A549 (cell line): ENCODE results near the gene TMEM174. TPM values are rescaled to one million over a fixed set of nuclear protein-coding genes. Genes with fewer than 3 reads are reported as not detected.

Source experiments
- ATAC-seq, 2 experiments: fragments of 200-7000 bp in 1 of 2; fragments of >200 bp in 1 of 2; cut with Nextera tagmentation in 1 of 2; cut with Tn5 transposase in 1 of 2; 3 replicates each; pipeline versions ENCODE4 v1.8.0 to v1.9.1; 2018 to 2020; ENCODE audit warnings: mild to moderate bottlenecking in 1 of 2, moderate library complexity in 1 of 2
- CTCF ChIA-PET: fragments of 300-600 bp; sonication (Branson Sonifier 250); formaldehyde crosslinking; extraction: SDS; loops from one replicate; lab custom pipeline; 2021; ENCODE audit warnings: antibody characterized with exemption, inconsistent platforms; lab: Yijun Ruan, JAX
- POLR2A ChIA-PET: fragments of 350-600 bp; formaldehyde crosslinking; extraction: SDS; loops from one replicate; lab custom pipeline; 2021; ENCODE audit warnings: antibody characterized with exemption, inconsistent platforms; lab: Yijun Ruan, JAX
- DNase-seq, 2 experiments: peaks; one replicate each; pipeline versions ENCODE4 v3.0.0 to v3.0.0-alpha.2; 2011 to 2016; ENCODE audit warnings: low read depth in 1 of 2, low spot score in 1 of 2
- FAIRE-seq: peaks from 2 replicates; lab custom pipeline; 2011; peaks lifted over from hg19 to GRCh38; lab: Jason Lieb, UNC
- H3K27ac ChIP-seq, 2 experiments: fragments of >200 bp; sonication (Bioruptor Twin); formaldehyde crosslinking; 3 replicates each; pipeline ENCODE4 v1.5.1; 2016 to 2017
- H3K4me1 ChIP-seq: fragments of >200 bp; sonication (Bioruptor Twin); formaldehyde crosslinking; 3 replicates; pipeline ENCODE4 v1.6.1; 2016
- H3K4me2 ChIP-seq: fragments of >200 bp; sonication (Bioruptor Twin); formaldehyde crosslinking; 3 replicates; pipeline ENCODE4 v1.6.1; 2016
- H3K4me3 ChIP-seq: fragments of >200 bp; sonication (Bioruptor Twin); formaldehyde crosslinking; 3 replicates; pipeline ENCODE4 v1.5.1; 2016
- H3K9me3 ChIP-seq: fragments of >200 bp; sonication (Bioruptor Twin); formaldehyde crosslinking; 3 replicates; pipeline ENCODE4 v1.6.1; 2016
- CHD2 ChIP-seq: fragments of 150-350 bp; IDR thresholded peaks from 2 replicates; pipeline ENCODE4 v1.6.1; 2014; ENCODE audit warnings: low read length; ENCODE audit not compliant: partially characterized antibody
- CHD4 ChIP-seq: fragments of 200-600 bp; sonication (generic); IDR thresholded peaks from 2 replicates; pipeline ENCODE4 v1.6.1; 2016; ENCODE audit warnings: antibody characterized with exemption, mild to moderate bottlenecking, borderline replicate concordance
- EHF ChIP-seq: fragments of 250-450 bp; sonication (Bioruptor Pico); IDR thresholded peaks from 2 replicates; pipeline ENCODE4 v1.5.0; 2020; ENCODE audit warnings: mild to moderate bottlenecking
- FOXS1 ChIP-seq: fragments of 250-450 bp; sonication (Bioruptor Pico); IDR thresholded peaks from 2 replicates; pipeline ENCODE4 v1.5.0; 2020; ENCODE audit warnings: mild to moderate bottlenecking, moderate library complexity
- HEYL ChIP-seq: fragments of 250-450 bp; sonication (Bioruptor Pico); IDR thresholded peaks from 2 replicates; pipeline ENCODE4 v1.8.0; 2021; ENCODE audit warnings: mild to moderate bottlenecking, moderate library complexity
- HOXB13 ChIP-seq: fragments of 250-450 bp; sonication (Bioruptor Pico); IDR thresholded peaks from 2 replicates; pipeline ENCODE4 v1.5.0; 2020; ENCODE audit warnings: low read depth, mild to moderate bottlenecking, moderate library complexity
- JUN ChIP-seq, 2 experiments: fragments of >200 bp; sonication (Bioruptor Twin); formaldehyde crosslinking; IDR thresholded peaks; 2 replicates in 1 of 2; 3 replicates in 1 of 2; pipeline ENCODE4 v1.6.1; 2016 to 2017
- KDM1A ChIP-seq: fragments of 200-600 bp; sonication (generic); IDR thresholded peaks from 2 replicates; pipeline ENCODE4 v1.6.1; 2016; ENCODE audit warnings: low read depth, mild to moderate bottlenecking
- MAFK ChIP-seq: fragments of 450-650 bp; IDR thresholded peaks from 2 replicates; pipeline ENCODE4 v1.6.1; 2014; ENCODE audit not compliant: partially characterized antibody
- NR3C1 ChIP-seq: fragments of >200 bp; sonication (Bioruptor Twin); formaldehyde crosslinking; IDR thresholded peaks from 3 replicates; pipeline ENCODE4 v1.6.1; 2017
- POLR2A ChIP-seq: IDR thresholded peaks from 2 replicates; pipeline ENCODE4 v1.6.1; 2012; ENCODE audit warnings: mild to moderate bottlenecking, low read length
- RAD21 ChIP-seq, 2 experiments: fragments of >200 bp in 1 of 2; sonication (Bioruptor Twin) in 1 of 2; formaldehyde crosslinking in 1 of 2; IDR thresholded peaks in 1 of 2; conservative IDR thresholded peaks in 1 of 2; 2 replicates in 1 of 2; 3 replicates in 1 of 2; pipeline ENCODE4 v1.6.1; 2012 to 2018; ENCODE audit warnings: inconsistent platforms in 1 of 2
- RFX5 ChIP-seq: fragments of 450-650 bp; IDR thresholded peaks from 2 replicates; pipeline ENCODE4 v1.7.1; 2014; ENCODE audit warnings: antibody characterized with exemption, mild to moderate bottlenecking, moderate library complexity
- SMC3 ChIP-seq: fragments of >200 bp; sonication (Bioruptor Twin); formaldehyde crosslinking; IDR thresholded peaks from 3 replicates; pipeline ENCODE4 v1.6.1; 2018; ENCODE audit warnings: inconsistent platforms
- TFCP2L1 ChIP-seq: fragments of 250-450 bp; sonication (Bioruptor Pico); IDR thresholded peaks from 2 replicates; pipeline ENCODE4 v1.5.0; 2021; ENCODE audit warnings: mild to moderate bottlenecking
- WGBS: methylation state at CpG from one replicate; pipeline ENCODE4 v1.1.6; 2017; ENCODE audit errors: missing lambda C conversion rate; 5-methylcytosine and 5-hydroxymethylcytosine counted together
- polyA plus RNA-seq, 4 experiments: library from polyadenylated mRNA; depleted of rRNA in 3 of 4; stranded (reverse); fragments of >200 nt; fragmentation: RNase III in 1 of 4; extraction: RNeasy Plus Mini Kit Qiagen cat#74134 plus additional on column Dnase treatment in 1 of 4; gene quantifications; 2 replicates in 3 of 4; 3 replicates in 1 of 4; pipeline ENCODE4 v1.2.3, GENCODE V29; 2011 to 2017
- TF ChIP-seq, protein P1 (sequence below): IDR thresholded peaks from 2 replicates; pipeline ENCODE4 v1.6.1; 2012
- TF ChIP-seq, protein P2 (sequence below): IDR thresholded peaks from 2 replicates; pipeline ENCODE4 v1.6.1; 2012; ENCODE audit warnings: low read depth, borderline replicate concordance
- TF ChIP-seq, protein P3 (sequence below): fragments of 250-450 bp; sonication (Bioruptor Pico); IDR thresholded peaks from 2 replicates; pipeline ENCODE4 v1.5.0; 2021; ENCODE audit warnings: mild to moderate bottlenecking, moderate library complexity, borderline replicate concordance
- TF ChIP-seq, protein P4 (sequence below): fragments of >200 bp; sonication (Bioruptor Twin); formaldehyde crosslinking; IDR thresholded peaks from 3 replicates; pipeline ENCODE4 v1.5.1; 2016
- TF ChIP-seq, protein P5 (sequence below): fragments of 150-350 bp; IDR thresholded peaks from 2 replicates; pipeline ENCODE4 v1.6.1; 2014; ENCODE audit warnings: low read depth, mild to moderate bottlenecking, low read length

TMEM174 gene
- polyA plus RNA-seq, 2 of the 4 experiments (the other 2 are of a cell fraction): not detected

DNA sequence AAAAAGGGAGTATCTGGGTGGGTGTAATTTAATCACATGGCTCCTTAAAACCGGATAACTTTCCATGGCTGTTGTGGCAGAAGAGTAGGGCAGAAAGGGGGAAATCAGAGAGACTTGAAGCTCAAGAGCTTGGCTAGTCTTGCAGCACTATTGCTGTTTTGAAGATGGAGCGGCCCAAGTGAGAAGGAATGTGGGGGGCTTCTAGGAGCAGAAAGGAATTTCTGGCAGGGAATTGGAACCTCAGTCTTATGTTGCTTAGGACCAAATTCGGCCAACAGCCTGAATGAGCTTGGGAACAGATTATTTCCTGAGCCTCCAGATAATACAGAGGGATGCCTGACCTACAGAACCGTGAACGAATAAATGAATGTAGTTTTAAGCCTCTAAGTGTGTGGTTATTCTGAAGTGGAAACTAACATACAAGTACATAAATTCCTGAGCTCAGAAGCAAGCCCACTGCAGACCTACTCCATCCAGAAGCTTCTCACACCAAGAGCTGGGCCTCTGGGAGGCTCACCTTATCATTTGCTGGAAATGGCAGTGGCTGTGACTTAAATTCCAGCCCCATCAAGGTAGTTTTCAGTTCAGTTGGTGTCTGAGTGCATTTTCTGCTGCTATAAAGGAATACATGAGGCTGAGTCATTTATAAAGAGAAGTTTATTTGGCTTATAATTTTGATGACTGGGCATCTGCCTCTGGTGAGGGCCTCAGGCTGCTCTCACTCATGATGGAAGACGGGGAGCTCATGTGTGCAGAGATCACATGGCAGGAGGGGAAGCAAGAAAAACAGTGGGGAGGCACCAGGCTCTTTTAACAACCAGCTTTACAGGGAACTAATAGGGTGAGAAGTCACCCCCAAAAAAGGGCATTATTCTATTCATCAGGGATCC, 15.3 kb upstream of the TMEM174 start:
- FAIRE-seq (no peak), DNase-seq (no peak)
- 73% methylated on average over 6 of the region's 6 CpGs for WGBS
- CTCF ChIA-PET: interaction anchor here (0.7 to 1.8 kb wide), 6 partner anchors 9 to 74 kb away, joined by 3 to 7 read pairs (median 4); no protein-coding TSS in a partner anchor
- H3K27ac ChIP-seq: no peak overlapping the region
- H3K4me3 ChIP-seq: no peak overlapping the region
- POLR2A ChIA-PET: no interaction called here
- H3K4me2 ChIP-seq: no peak overlapping the region
- no peaks in the 10 kb centered on the region for H3K4me1 ChIP-seq
- TF ChIP-seq MAFK (peak; percentile 16), POLR2A (no peak)
- TF ChIP-seq, all 56 proteins: peak for 1
- ATAC-seq: no peak
- H3K9me3 ChIP-seq: no peaks in the 10 kb centered on the region

DNA sequence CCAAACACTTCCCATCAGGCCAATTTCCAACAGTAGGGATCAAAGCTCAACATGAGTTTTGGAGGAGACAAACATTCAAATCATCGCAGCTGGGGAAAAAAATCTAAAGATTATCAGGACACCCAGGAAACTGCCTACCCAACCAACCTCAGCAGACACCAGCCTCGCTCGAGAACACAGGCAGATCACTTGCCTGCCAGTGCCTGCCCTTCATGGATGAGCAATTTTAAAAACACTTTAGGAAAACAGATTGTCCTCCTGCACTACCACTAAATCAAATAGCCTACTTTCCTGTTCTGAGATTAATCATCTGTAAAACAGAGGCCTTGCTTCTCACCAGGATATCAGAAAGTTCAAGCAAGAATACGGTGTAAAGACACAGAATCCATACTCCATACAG, 14.7 kb upstream of the TMEM174 start:
- TF ChIP-seq CHD4 (no peak), TFCP2L1 (CRISPR knock-in tag) (no peak), EHF (CRISPR knock-in tag) (no peak), JUN (IDR thresholded peaks at IDR 0.05) (no peak)
- TF ChIP-seq, protein P1, sequence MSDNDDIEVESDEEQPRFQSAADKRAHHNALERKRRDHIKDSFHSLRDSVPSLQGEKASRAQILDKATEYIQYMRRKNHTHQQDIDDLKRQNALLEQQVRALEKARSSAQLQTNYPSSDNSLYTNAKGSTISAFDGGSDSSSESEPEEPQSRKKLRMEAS: no peak
- Histone ChIP-seq H3K27ac (no peak overlapping the region), H3K4me3 (no peak overlapping the region), H3K4me1 (no peaks in the 10 kb centered on the region), H3K4me2 (no peak overlapping the region), H3K9me3 (no peaks in the 10 kb centered on the region)
- WGBS: 78% methylated on average over 4 of the region's 4 CpGs
- ChIA-PET CTCF (interaction anchor here (0.7 to 1.8 kb wide), 6 partner anchors 8 to 75 kb away, joined by 3 to 7 read pairs (median 4); no protein-coding TSS in a partner anchor), POLR2A (no interaction called here)
- no peak for DNase-seq
- no peak for FAIRE-seq
- ATAC-seq: no peak

DNA sequence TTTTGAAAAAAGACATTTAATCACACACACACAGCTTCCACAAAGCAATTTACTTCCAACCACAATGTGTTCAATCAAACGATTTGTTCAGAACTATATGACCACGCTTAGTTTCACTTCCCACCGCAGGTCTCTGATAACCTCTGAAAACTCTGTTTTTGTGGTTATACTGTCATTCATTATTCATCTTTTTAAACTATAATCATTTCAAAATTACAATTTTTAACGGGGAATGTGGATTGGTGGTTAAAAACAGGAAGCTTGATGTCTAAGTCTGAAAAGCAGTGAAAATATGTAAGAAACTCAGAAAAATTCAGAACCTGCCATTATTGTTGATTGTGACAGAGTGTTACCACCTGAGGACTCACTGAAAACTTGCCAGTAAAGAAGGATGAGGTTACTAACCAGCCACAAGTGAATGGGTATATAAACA, 12.7 kb upstream of the TMEM174 start:
- CTCF ChIA-PET: interaction anchor here (0.7 to 1.3 kb wide), 2 partner anchors 10 to 41 kb away, joined by 3 to 5 read pairs; no protein-coding TSS in a partner anchor
- H3K4me2 ChIP-seq: no peak overlapping the region
- H3K9me3 ChIP-seq: no peaks in the 10 kb centered on the region
- H3K27ac ChIP-seq: no peak overlapping the region
- POLR2A ChIA-PET: no interaction called here
- ATAC-seq (no peak), FAIRE-seq (no peak), DNase-seq (no peak)
- no peaks in the 10 kb centered on the region for H3K4me1 ChIP-seq
- TF ChIP-seq NR3C1 (no peak), HOXB13 (CRISPR knock-in tag) (no peak), POLR2A (no peak), HEYL (CRISPR knock-in tag) (no peak), RFX5 (no peak), KDM1A (no peak), JUN (IDR thresholded peaks at IDR 0.05) (no peak), FOXS1 (CRISPR knock-in tag) (no peak)
- TF ChIP-seq, protein P2, sequence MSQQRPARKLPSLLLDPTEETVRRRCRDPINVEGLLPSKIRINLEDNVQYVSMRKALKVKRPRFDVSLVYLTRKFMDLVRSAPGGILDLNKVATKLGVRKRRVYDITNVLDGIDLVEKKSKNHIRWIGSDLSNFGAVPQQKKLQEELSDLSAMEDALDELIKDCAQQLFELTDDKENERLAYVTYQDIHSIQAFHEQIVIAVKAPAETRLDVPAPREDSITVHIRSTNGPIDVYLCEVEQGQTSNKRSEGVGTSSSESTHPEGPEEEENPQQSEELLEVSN: no peak
- 54% methylated on average over 4 of the region's 4 CpGs for WGBS
- no peak overlapping the region for H3K4me3 ChIP-seq

DNA sequence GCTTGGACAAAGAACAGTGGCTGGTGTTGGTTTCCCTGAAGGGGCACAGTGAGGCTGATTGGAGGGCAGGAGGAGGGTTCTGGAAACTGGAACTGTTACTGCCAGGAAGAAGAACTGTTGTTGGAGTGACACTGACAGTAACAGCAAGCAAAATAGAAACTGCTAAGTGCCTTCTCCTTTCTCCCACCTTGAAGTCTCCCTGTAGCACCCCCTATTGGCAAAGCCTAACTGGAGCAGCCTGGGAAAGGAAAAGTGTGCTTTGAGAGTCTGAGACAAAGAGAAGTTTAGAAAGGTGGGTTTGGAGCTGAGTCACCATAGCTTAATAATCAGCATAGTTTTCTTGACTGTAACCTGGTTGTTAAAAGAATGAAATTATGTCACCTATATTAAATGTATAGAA, 2.5 kb upstream of the TMEM174 start:
- ChIA-PET CTCF (interaction anchor here (0.6 to 1.7 kb wide), 9 partner anchors 10 to 45 kb away, joined by 3 to 6 read pairs (median 4); no protein-coding TSS in a partner anchor), POLR2A (no interaction called here)
- no peak overlapping the region for H3K27ac ChIP-seq
- peaks cover 9% of the 10 kb centered on the region for H3K9me3 ChIP-seq
- FAIRE-seq: no peak
- DNase-seq: peak in 1 of 2 experiments; percentile 11
- no peak for ATAC-seq
- no peaks in the 10 kb centered on the region for H3K4me1 ChIP-seq
- TF ChIP-seq, protein P3, sequence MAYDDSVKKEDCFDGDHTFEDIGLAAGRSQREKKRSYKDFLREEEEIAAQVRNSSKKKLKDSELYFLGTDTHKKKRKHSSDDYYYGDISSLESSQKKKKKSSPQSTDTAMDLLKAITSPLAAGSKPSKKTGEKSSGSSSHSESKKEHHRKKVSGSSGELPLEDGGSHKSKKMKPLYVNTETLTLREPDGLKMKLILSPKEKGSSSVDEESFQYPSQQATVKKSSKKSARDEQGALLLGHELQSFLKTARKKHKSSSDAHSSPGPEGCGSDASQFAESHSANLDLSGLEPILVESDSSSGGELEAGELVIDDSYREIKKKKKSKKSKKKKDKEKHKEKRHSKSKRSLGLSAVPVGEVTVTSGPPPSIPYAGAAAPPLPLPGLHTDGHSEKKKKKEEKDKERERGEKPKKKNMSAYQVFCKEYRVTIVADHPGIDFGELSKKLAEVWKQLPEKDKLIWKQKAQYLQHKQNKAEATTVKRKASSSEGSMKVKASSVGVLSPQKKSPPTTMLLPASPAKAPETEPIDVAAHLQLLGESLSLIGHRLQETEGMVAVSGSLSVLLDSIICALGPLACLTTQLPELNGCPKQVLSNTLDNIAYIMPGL (CRISPR knock-in tag): no peak
- TF ChIP-seq, protein P4, sequence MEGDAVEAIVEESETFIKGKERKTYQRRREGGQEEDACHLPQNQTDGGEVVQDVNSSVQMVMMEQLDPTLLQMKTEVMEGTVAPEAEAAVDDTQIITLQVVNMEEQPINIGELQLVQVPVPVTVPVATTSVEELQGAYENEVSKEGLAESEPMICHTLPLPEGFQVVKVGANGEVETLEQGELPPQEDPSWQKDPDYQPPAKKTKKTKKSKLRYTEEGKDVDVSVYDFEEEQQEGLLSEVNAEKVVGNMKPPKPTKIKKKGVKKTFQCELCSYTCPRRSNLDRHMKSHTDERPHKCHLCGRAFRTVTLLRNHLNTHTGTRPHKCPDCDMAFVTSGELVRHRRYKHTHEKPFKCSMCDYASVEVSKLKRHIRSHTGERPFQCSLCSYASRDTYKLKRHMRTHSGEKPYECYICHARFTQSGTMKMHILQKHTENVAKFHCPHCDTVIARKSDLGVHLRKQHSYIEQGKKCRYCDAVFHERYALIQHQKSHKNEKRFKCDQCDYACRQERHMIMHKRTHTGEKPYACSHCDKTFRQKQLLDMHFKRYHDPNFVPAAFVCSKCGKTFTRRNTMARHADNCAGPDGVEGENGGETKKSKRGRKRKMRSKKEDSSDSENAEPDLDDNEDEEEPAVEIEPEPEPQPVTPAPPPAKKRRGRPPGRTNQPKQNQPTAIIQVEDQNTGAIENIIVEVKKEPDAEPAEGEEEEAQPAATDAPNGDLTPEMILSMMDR: no peak; the same call in 2 of the 3 replicates
- TF ChIP-seq, protein P5, sequence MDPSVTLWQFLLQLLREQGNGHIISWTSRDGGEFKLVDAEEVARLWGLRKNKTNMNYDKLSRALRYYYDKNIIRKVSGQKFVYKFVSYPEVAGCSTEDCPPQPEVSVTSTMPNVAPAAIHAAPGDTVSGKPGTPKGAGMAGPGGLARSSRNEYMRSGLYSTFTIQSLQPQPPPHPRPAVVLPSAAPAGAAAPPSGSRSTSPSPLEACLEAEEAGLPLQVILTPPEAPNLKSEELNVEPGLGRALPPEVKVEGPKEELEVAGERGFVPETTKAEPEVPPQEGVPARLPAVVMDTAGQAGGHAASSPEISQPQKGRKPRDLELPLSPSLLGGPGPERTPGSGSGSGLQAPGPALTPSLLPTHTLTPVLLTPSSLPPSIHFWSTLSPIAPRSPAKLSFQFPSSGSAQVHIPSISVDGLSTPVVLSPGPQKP: no peak
- TF ChIP-seq RAD21 (conservative IDR thresholded peaks at IDR 0.05 in 1 of 2, IDR thresholded peaks at IDR 0.05 in 1 of 2) (peak in 1 of 2 experiments; percentile 26; a peak in 1 of 5 replicates), SMC3 (no peak), CHD2 (no peak)
- H3K4me3 ChIP-seq: no peak overlapping the region
- no peak overlapping the region for H3K4me2 ChIP-seq
